Psoas muscle (tissue), 8 donors: ENCODE measurements around the gene NPHS1. TPM values are rescaled to one million over a fixed set of nuclear protein-coding genes. Genes with fewer than 3 reads are reported as not detected.

Source experiments
- ATAC-seq, 4 donors: fragments of 200-7000 bp; cut with Tn5 transposase; one replicate each; pipeline ENCODE4 v1.9.1; 2020; ENCODE audit warnings: moderate library complexity in 3 of 4, mild to moderate bottlenecking in 2 of 4
- DNase-seq, 2 donors: peaks; one replicate each; pipeline ENCODE4 v3.0.0-alpha.2; 2020
- H3K27ac ChIP-seq: fragments of 200-600 bp; one replicate; pipeline ENCODE4 v1.8.0; 2022
- H3K27me3 ChIP-seq, 3 donors: fragments of 200-600 bp in 1 of 3; one replicate each; pipeline versions ENCODE4 v1.6.1 to v1.8.0; 2013 to 2022; ENCODE audit warnings: low read length in 2 of 3, mild to moderate bottlenecking in 2 of 3, moderate library complexity in 1 of 3; ENCODE audit not compliant: insufficient read depth in 3 of 3
- H3K36me3 ChIP-seq, 2 donors: fragments of 200-600 bp in 1 of 2; one replicate each; pipeline versions ENCODE4 v1.6.1 to v1.8.0; 2013 to 2022; ENCODE audit warnings: low read depth in 1 of 2, mild to moderate bottlenecking in 1 of 2, moderate library complexity in 1 of 2; ENCODE audit not compliant: insufficient read depth in 1 of 2
- H3K4me1 ChIP-seq: fragments of 200-600 bp; one replicate; pipeline ENCODE4 v1.8.0; 2022
- H3K4me3 ChIP-seq: fragments of 200-600 bp; one replicate; pipeline ENCODE4 v1.8.0; 2022; ENCODE audit warnings: mild to moderate bottlenecking
- H3K9me3 ChIP-seq: fragments of 200-600 bp; one replicate; pipeline ENCODE4 v1.8.0; 2022
- WGBS, 3 donors: extraction: QIAGEN DNeasy Blood & Tissue Kit; methylation state at CpG; one replicate each; pipeline versions ENCODE4 v1.1.6 to v1.1.7; 2013; 5-methylcytosine and 5-hydroxymethylcytosine counted together
- intact Hi-C, 2 donors: fragments of 100-400 bp; cut with DNase I; formaldehyde crosslinking; loops; one replicate each; pipeline versions ENCODE4 v1.11.0 to v1.14.2; 2022
- polyA plus RNA-seq, 3 donors: library from polyadenylated mRNA; stranded (reverse); fragments of 200-250 nt; gene quantifications; one replicate each; pipeline ENCODE4 v1.2.3, GENCODE V29; 2013
- total RNA-seq, 4 donors: library from RNA; stranded (reverse); fragmentation: NEBNext Ultra II Directional in 2 of 4; extraction: Animal tissue kit (Norgen Biotek cat#: 25700) in 2 of 4; gene quantifications; one replicate each; pipeline versions ENCODE4 v1.2.1 to v1.2.4, GENCODE V29; 2021 to 2023
- TF ChIP-seq, protein P1 (sequence below): fragments of 200-600 bp; IDR thresholded peaks from one replicate; pipeline ENCODE4 v1.8.0; 2022; ENCODE audit warnings: antibody characterized with exemption
- donor health status: healthy with polysubstance abuse.
- donor health status: DM: no; HTN: no; CAD: no; lungs with moderate emphysema.
- donor health status: Bipolar disorder and iron deficiency.
- donor health status: healthy.
- donor health status: DM: yes; HTN: yes; CAD: no.
- donor health status: DM: no; HTN: no; CAD: no.
- donor health status: DM: no; HTN: no; CAD: no.
- donor health status: DM: yes; HTN: yes; CAD: no.

The NPHS1 gene
- total and polyA plus RNA-seq, 7 donors, result not detected

DNA sequence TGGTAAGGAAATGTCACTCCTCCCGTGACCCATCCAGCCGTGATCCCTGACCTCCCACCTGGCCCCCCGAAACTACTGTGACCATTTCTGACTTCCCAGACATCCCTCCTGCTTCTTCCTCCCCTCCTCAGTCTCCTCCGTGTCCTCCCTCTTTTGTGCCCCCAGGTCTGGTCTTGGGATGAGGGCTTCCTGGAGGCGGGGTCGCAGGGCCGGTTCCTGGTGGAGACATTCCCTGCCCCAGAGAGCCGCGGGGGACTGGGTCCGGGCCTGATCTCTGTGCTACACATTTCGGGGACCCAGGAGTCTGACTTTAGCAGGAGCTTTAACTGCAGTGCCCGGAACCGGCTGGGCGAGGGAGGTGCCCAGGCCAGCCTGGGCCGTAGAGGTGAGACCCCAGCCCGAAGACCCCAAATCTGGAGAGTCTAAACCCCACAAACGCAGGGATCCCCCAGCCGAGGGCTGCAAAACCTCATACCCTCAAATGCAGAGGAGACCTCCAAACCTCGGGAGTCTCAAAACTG, 9.4 kb upstream of the NPHS1 start:
- TF ChIP-seq, protein P1, sequence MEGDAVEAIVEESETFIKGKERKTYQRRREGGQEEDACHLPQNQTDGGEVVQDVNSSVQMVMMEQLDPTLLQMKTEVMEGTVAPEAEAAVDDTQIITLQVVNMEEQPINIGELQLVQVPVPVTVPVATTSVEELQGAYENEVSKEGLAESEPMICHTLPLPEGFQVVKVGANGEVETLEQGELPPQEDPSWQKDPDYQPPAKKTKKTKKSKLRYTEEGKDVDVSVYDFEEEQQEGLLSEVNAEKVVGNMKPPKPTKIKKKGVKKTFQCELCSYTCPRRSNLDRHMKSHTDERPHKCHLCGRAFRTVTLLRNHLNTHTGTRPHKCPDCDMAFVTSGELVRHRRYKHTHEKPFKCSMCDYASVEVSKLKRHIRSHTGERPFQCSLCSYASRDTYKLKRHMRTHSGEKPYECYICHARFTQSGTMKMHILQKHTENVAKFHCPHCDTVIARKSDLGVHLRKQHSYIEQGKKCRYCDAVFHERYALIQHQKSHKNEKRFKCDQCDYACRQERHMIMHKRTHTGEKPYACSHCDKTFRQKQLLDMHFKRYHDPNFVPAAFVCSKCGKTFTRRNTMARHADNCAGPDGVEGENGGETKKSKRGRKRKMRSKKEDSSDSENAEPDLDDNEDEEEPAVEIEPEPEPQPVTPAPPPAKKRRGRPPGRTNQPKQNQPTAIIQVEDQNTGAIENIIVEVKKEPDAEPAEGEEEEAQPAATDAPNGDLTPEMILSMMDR, result no peak
- no peaks in the 10 kb centered on the region for H3K36me3 ChIP-seq
- H3K9me3 ChIP-seq, result no peaks in the 10 kb centered on the region
- H3K4me1 ChIP-seq, result no peaks in the 10 kb centered on the region
- ATAC-seq (no peak), DNase-seq (no peak)
- H3K27me3 ChIP-seq, result peaks cover 0 to 79% (median 35%) of the 10 kb centered on the region in 3 donors
- intact Hi-C loops, result no loop called here
- no peak overlapping the region for H3K27ac ChIP-seq
- WGBS, 3 donors, result 54 to 58% (median 57%) methylated on average over 19 of the region's 19 CpGs
- H3K4me3 ChIP-seq, result no peak overlapping the region

DNA sequence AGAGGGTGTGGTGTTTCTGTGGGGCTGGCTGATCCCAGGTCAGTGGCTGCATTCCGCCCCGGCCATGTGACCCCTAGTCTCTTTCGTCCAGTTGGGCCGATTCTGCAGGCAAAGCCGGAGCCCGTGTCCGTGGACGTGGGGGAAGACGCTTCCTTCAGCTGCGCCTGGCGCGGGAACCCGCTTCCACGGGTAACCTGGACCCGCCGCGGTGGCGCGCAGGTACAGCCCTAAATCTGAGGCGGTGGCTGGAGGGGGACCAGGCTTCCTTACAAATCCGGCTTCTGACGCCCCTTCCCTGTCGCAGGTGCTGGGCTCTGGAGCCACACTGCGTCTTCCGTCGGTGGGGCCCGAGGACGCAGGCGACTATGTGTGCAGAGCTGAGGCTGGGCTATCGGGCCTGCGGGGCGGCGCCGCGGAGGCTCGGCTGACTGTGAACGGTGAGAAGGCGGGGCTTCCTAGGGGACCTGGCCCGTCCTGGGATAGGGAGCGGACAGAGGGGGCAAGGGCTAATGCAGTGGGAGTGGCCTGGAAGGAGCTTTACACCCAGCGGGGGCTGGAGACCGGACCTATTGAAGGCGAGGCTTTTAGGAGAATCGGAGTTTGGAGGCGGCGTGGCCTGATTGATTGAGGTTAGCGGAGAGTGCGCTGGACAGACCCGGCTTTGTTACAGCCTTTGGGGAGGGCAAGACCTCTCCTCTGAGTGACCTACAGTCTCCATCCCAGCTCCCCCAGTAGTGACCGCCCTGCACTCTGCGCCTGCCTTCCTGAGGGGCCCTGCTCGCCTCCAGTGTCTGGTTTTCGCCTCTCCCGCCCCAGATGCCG, 8.7 kb upstream of the NPHS1 start:
- TF ChIP-seq, protein P1, result no peak
- intact Hi-C loops, result no loop called here
- Histone ChIP-seq H3K4me1 (no peaks in the 10 kb centered on the region), H3K27me3 (peaks cover 0 to 79% (median 34%) of the 10 kb centered on the region in 3 donors), H3K9me3 (no peaks in the 10 kb centered on the region), H3K36me3 (no peaks in the 10 kb centered on the region), H3K4me3 (no peak overlapping the region), H3K27ac (no peak overlapping the region)
- no peak for DNase-seq
- 18 to 35% (median 30%) methylated on average over 49 to 55 of the region's 55 CpGs for WGBS, 3 donors
- ATAC-seq, result no peak

DNA sequence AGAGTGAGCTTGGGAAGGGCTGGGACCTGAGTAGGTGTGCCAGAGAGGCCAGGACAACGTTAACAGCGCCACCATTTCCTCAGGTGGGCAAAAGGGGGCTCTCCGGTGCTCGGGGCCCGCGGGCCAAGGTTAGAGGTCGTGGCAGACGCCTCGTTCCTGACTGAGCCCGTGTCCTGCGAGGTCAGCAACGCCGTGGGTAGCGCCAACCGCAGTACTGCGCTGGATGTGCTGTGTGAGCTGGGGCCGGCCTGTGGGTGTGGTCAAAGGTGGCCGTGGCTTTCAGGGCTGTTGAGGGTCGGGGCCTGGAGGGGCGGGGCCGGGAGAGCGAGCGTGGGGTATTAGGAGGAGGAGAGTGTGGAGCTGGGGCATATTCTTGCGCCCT, 8.1 kb upstream of the NPHS1 start:
- Histone ChIP-seq H3K27ac (no peak overlapping the region), H3K27me3 (peaks cover 0 to 77% (median 36%) of the 10 kb centered on the region in 3 donors), H3K9me3 (no peaks in the 10 kb centered on the region), H3K4me1 (no peaks in the 10 kb centered on the region), H3K36me3 (no peaks in the 10 kb centered on the region), H3K4me3 (no peak overlapping the region)
- WGBS, 3 donors, result 22 to 29% (median 26%) methylated on average over 23 to 24 of the region's 24 CpGs
- ATAC-seq (no peak), DNase-seq (no peak)
- TF ChIP-seq, protein P1, result no peak
- intact Hi-C loops, result no loop called here

DNA sequence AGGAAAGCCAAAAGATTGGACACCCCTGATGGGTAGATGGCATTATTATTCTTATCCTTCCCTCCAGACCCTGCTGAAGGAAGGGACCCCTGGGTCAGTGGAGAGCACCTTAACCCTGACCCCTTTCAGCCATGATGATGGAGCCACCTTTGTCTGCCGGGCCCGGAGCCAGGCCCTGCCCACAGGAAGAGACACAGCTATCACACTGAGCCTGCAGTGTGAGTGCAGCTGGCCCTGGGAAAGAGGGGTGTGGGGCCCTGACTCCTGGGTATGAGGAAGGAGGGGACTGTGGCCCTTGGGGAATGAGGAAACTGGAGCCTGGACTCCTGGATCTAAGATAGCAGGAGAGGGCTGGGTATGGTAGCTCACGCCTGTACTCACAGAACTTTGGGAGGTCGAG, 7.1 kb upstream of the NPHS1 start:
- H3K27me3 ChIP-seq, result peaks cover 0 to 82% (median 36%) of the 10 kb centered on the region in 3 donors
- WGBS, 3 donors, result 70 to 76% (median 73%) methylated on average over 4 of the region's 4 CpGs

More for the DNA sequence above, 7.1 kb upstream of the NPHS1 start:
- Histone ChIP-seq H3K36me3 (no peaks in the 10 kb centered on the region), H3K4me3 (no peak overlapping the region), H3K9me3 (no peaks in the 10 kb centered on the region), H3K4me1 (no peaks in the 10 kb centered on the region), H3K27ac (no peak overlapping the region)
- ATAC-seq, result no peak
- TF ChIP-seq, protein P1, result no peak
- no peak for DNase-seq
- intact Hi-C loops, result no loop called here
